HG02870 (cell line): ENCODE data around the gene RAB27A.
"Not testable (repeated sequence)": the region's sequence is repeated elsewhere in the genome, so short reads cannot be mapped to it uniquely, and the experiment has no call there.

ENCODE experiments used
- ATAC-seq: cut with Tn5 transposase; IDR thresholded peaks from one replicate; pipeline ENCODE4 v1.9.1; 2021; ENCODE audit warnings: mild to moderate bottlenecking, moderate library complexity; ENCODE audit not compliant: unreplicated experiment

Gene RAB27A

GRCh38 chr15:55282284-55282833 lies 7.3 kb downstream of the RAB27A start:
- ATAC-seq, result no peak

GRCh38 chr15:55281517-55282228 lies 7.9 kb downstream of the RAB27A start:
- no peak for ATAC-seq

- ATAC-seq, result not testable (repeated sequence)
These were observed 9.0 kb downstream of the RAB27A start for GRCh38 chr15:55280589-55280988.

- ATAC-seq, result peak; percentile 88
These were observed 9.8 kb downstream of the RAB27A start for GRCh38 chr15:55279746-55280351.

- no peak for ATAC-seq
These were observed 10.4 kb downstream of the RAB27A start for GRCh38 chr15:55279100-55279745.

GRCh38 chr15:55277715-55278114 lies 11.9 kb downstream of the RAB27A start:
- ATAC-seq, result no peak

- peak; percentile 54 for ATAC-seq
These were observed 12.5 kb downstream of the RAB27A start for GRCh38 chr15:55277116-55277564.

- ATAC-seq, result no peak
These were observed 13.3 kb downstream of the RAB27A start for GRCh38 chr15:55276324-55276723.

GRCh38 chr15:55270291-55270690 lies 19.3 kb downstream of the RAB27A start:
- ATAC-seq, result no peak

GRCh38 chr15:55268176-55268695 lies 21.4 kb downstream of the RAB27A start:
- no peak for ATAC-seq

- peak; percentile 48 for ATAC-seq
These were observed 22.0 kb downstream of the RAB27A start for GRCh38 chr15:55267401-55268175.

GRCh38 chr15:55266547-55266946 lies 23.1 kb downstream of the RAB27A start:
- ATAC-seq, result no peak

GRCh38 chr15:55260562-55261131 lies 29.0 kb downstream of the RAB27A start:
- no peak for ATAC-seq

GRCh38 chr15:55257938-55258337 lies 31.7 kb downstream of the RAB27A start:
- no peak for ATAC-seq

GRCh38 chr15:55257012-55257670 lies 32.5 kb downstream of the RAB27A start:
- ATAC-seq, result no peak

GRCh38 chr15:55256281-55257011 lies 33.2 kb downstream of the RAB27A start:
- no peak for ATAC-seq

GRCh38 chr15:55255714-55256113 lies 33.9 kb downstream of the RAB27A start:
- no peak for ATAC-seq

GRCh38 chr15:55254916-55255679 lies 34.5 kb downstream of the RAB27A start:
- no peak for ATAC-seq
